Type B pancreatic cell (in vitro differentiated cells): Measurements from ENCODE around the gene CENPF. TPM values are rescaled to one million over a fixed set of nuclear protein-coding genes. Genes with fewer than 3 reads are reported as not detected.
"Not testable (repeated sequence)": the region's sequence is repeated elsewhere in the genome, so short reads cannot be mapped to it uniquely, and the experiment has no call there.

Source experiments
- DNase-seq: peaks from one replicate; pipeline ENCODE4 v3.0.0; 2021; ENCODE audit warnings: mixed read lengths; ENCODE audit not compliant: unreplicated experiment; ENCODE audit errors: extremely low spot score
- H3K27ac Mint-ChIP-seq: 2 replicates; pipeline ENCODE4 v1.8.0; 2021; ENCODE audit warnings: mild to moderate bottlenecking, mixed read lengths
- H3K27me3 Mint-ChIP-seq: 2 replicates; pipeline ENCODE4 v1.8.0; 2021; ENCODE audit warnings: mixed read lengths
- H3K36me3 Mint-ChIP-seq: 2 replicates; pipeline ENCODE4 v1.8.0; 2021; ENCODE audit warnings: mixed read lengths
- H3K4me1 Mint-ChIP-seq: one replicate; pipeline ENCODE4 v1.8.0; 2021; ENCODE audit warnings: mixed read lengths; ENCODE audit not compliant: unreplicated experiment
- H3K4me3 Mint-ChIP-seq: 2 replicates; pipeline ENCODE4 v1.8.0; 2021; ENCODE audit warnings: mild to moderate bottlenecking, mixed read lengths
- H3K9me3 Mint-ChIP-seq: 2 replicates; pipeline ENCODE4 v1.8.0; 2021; ENCODE audit warnings: mixed read lengths
- CTCF ChIP-seq: fragments of 200-600 bp; sonication (generic); conservative IDR thresholded peaks from 2 replicates; pipeline ENCODE4 v1.5.0; 2021; ENCODE audit warnings: antibody characterized with exemption, mild to moderate bottlenecking
- total RNA-seq: library from RNA; stranded (reverse); gene quantifications from 2 replicates; pipeline ENCODE4 v1.2.1, GENCODE V29; 2021; ENCODE audit warnings: low replicate concordance

Gene CENPF
- total RNA-seq, 1 donor from 2014 or later, result 141 TPM

GRCh38 chr1:214587165-214587564 is 15.8 kb upstream of the CENPF start:
- DNase-seq, result no peak
- Mint-ChIP-seq H3K36me3 (no peaks in the 10 kb centered on the region), H3K27me3 (no peaks in the 10 kb centered on the region), H3K27ac (no peak overlapping the region), H3K4me1 (no peaks in the 10 kb centered on the region), H3K9me3 (no peaks in the 10 kb centered on the region), H3K4me3 (no peak overlapping the region)
- TF ChIP-seq CTCF, result no peak

GRCh38 chr1:214588963-214589597 is 13.9 kb upstream of the CENPF start:
- no peak for DNase-seq
- H3K36me3 Mint-ChIP-seq, result no peaks in the 10 kb centered on the region
- H3K4me1 Mint-ChIP-seq, result no peaks in the 10 kb centered on the region
- TF ChIP-seq CTCF, result no peak
- H3K9me3 Mint-ChIP-seq, result no peaks in the 10 kb centered on the region
- no peaks in the 10 kb centered on the region for H3K27me3 Mint-ChIP-seq
- no peak overlapping the region for H3K27ac Mint-ChIP-seq
- H3K4me3 Mint-ChIP-seq, result no peak overlapping the region

- H3K36me3 Mint-ChIP-seq, result no peaks in the 10 kb centered on the region
- no peaks in the 10 kb centered on the region for H3K4me1 Mint-ChIP-seq
- peak; percentile 49 for TF ChIP-seq CTCF
- no peaks in the 10 kb centered on the region for H3K27me3 Mint-ChIP-seq
- no peaks in the 10 kb centered on the region for H3K9me3 Mint-ChIP-seq
- H3K27ac Mint-ChIP-seq, result no peak overlapping the region
- no peak overlapping the region for H3K4me3 Mint-ChIP-seq
- DNase-seq, result no peak
Observed at GRCh38 chr1:214590696-214591095, 12.3 kb upstream of the CENPF start.

- not testable (repeated sequence) for H3K4me1 Mint-ChIP-seq, DNase-seq, H3K4me3 Mint-ChIP-seq, H3K27ac Mint-ChIP-seq, H3K9me3 Mint-ChIP-seq, H3K27me3 Mint-ChIP-seq, H3K36me3 Mint-ChIP-seq
Observed at GRCh38 chr1:214591918-214592317, 11.1 kb upstream of the CENPF start.

GRCh38 chr1:214593158-214593557 is 9.8 kb upstream of the CENPF start:
- no peak overlapping the region for H3K27ac Mint-ChIP-seq
- DNase-seq, result no peak
- TF ChIP-seq CTCF, result no peak
- H3K27me3 Mint-ChIP-seq, result no peaks in the 10 kb centered on the region
- no peaks in the 10 kb centered on the region for H3K4me1 Mint-ChIP-seq
- H3K4me3 Mint-ChIP-seq, result no peak overlapping the region
- no peaks in the 10 kb centered on the region for H3K9me3 Mint-ChIP-seq
- no peaks in the 10 kb centered on the region for H3K36me3 Mint-ChIP-seq

GRCh38 chr1:214603819-214604252 is 841 bp downstream of the CENPF start:
- Mint-ChIP-seq H3K9me3 (no peaks in the 10 kb centered on the region), H3K36me3 (no peaks in the 10 kb centered on the region), H3K4me1 (peaks cover 13% of the 10 kb centered on the region), H3K27me3 (no peaks in the 10 kb centered on the region), H3K27ac (peak overlapping the region; percentile 4), H3K4me3 (peak overlapping the region; percentile 97)
- DNase-seq, result no peak
- no peak for TF ChIP-seq CTCF
